IMR-90 (cell line): ENCODE data around the gene TBCD. TPM values are rescaled to one million over a fixed set of nuclear protein-coding genes. Genes with fewer than 3 reads are reported as not detected.
A peak's percentile ranks its signal among the peaks of the same experiment; 100 is the strongest.

Source experiments
- ATAC-seq: fragments of 200-7000 bp; cut with Tn5 transposase; 2 replicates; pipeline ENCODE4 v1.9.1; 2020; ENCODE audit warnings: low read depth, mild to moderate bottlenecking, moderate library complexity
- BruUV-seq: library from RNA; stranded (reverse); fragments of 400-500 nt; replicated peaks from 2 replicates; lab custom pipeline; 2021; lab: Mats Ljungman, UMichigan
- CTCF ChIA-PET: fragments of 300-600 bp; formaldehyde crosslinking; extraction: SDS; loops from one replicate; lab custom pipeline; 2021; ENCODE audit warnings: antibody characterized with exemption; lab: Yijun Ruan, JAX
- POLR2A ChIA-PET: fragments of 300-600 bp; sonication (Branson Sonifier 250); formaldehyde crosslinking; loops from one replicate; lab custom pipeline; 2022; ENCODE audit warnings: antibody characterized with exemption; ENCODE audit not compliant: unreplicated experiment; lab: Charles Lee
- DNase-seq: peaks from one replicate; pipeline ENCODE4 v3.0.0; 2013
- H2AFZ ChIP-seq: replicated peaks from 2 replicates; pipeline ENCODE3; 2013; ENCODE audit warnings: low read length, mild to moderate bottlenecking; ENCODE audit not compliant: poor library complexity
- H2AK5ac ChIP-seq: 2 replicates; pipeline ENCODE4 v1.6.1; 2013; ENCODE audit warnings: low read depth, low read length, inconsistent platforms
- H2AK9ac ChIP-seq: replicated peaks from 2 replicates; pipeline ENCODE3; 2013; ENCODE audit warnings: mild to moderate bottlenecking, low read depth, low read length, moderate library complexity; ENCODE audit not compliant: poor library complexity
- H2BK120ac ChIP-seq: 2 replicates; pipeline ENCODE4 v1.6.1; 2013; ENCODE audit warnings: low read depth, low read length, inconsistent platforms
- H2BK15ac ChIP-seq: 3 replicates; pipeline ENCODE4 v1.6.1; 2013; ENCODE audit warnings: low read depth, low read length, inconsistent platforms
- H2BK20ac ChIP-seq: 2 replicates; pipeline ENCODE4 v1.6.1; 2013; ENCODE audit warnings: low read depth, mild to moderate bottlenecking, inconsistent platforms, low read length, moderate library complexity
- H2BK5ac ChIP-seq: 2 replicates; pipeline ENCODE4 v1.6.1; 2013; ENCODE audit warnings: mild to moderate bottlenecking, low read depth, low read length, inconsistent platforms; ENCODE audit not compliant: poor library complexity, severe bottlenecking
- H3K14ac ChIP-seq: replicated peaks from 2 replicates; pipeline ENCODE4 v1.6.1; 2013; ENCODE audit warnings: low read depth, low read length, inconsistent platforms
- H3K18ac ChIP-seq: 2 replicates; pipeline ENCODE4 v1.6.1; 2013; ENCODE audit warnings: low read depth, low read length, control low read depth
- H3K23ac ChIP-seq: 2 replicates; pipeline ENCODE4 v1.6.1; 2013; ENCODE audit warnings: low read depth, low read length, inconsistent platforms
- H3K27ac ChIP-seq: 2 replicates; pipeline ENCODE4 v1.5.1; 2013; ENCODE audit warnings: mild to moderate bottlenecking, control low read depth, low read length; ENCODE audit not compliant: insufficient read depth
- H3K27me3 ChIP-seq: 2 replicates; pipeline ENCODE4 v1.6.1; 2013; ENCODE audit warnings: low read length; ENCODE audit not compliant: control insufficient read depth, insufficient read depth
- H3K36me3 ChIP-seq: 2 replicates; pipeline ENCODE4 v1.6.1; 2013; ENCODE audit warnings: low read length, mixed read lengths; ENCODE audit not compliant: control insufficient read depth, insufficient read depth
- H3K4ac ChIP-seq: 2 replicates; pipeline ENCODE4 v1.6.1; 2013; ENCODE audit warnings: low read depth, low read length, inconsistent platforms
- H3K4me1 ChIP-seq: 2 replicates; pipeline ENCODE4 v1.6.1; 2013; ENCODE audit warnings: low read length, mixed read lengths; ENCODE audit not compliant: control insufficient read depth, insufficient read depth
- H3K4me2 ChIP-seq: 2 replicates; pipeline ENCODE4 v1.6.1; 2013; ENCODE audit warnings: low read depth, mild to moderate bottlenecking, control low read depth, low read length, moderate library complexity
- H3K4me3 ChIP-seq: 2 replicates; pipeline ENCODE4 v1.5.1; 2013; ENCODE audit warnings: low read depth, mild to moderate bottlenecking, control low read depth, low read length, moderate library complexity; ENCODE audit not compliant: insufficient read depth
- H3K56ac ChIP-seq: 2 replicates; pipeline ENCODE4 v1.6.1; 2013; ENCODE audit warnings: low read length, inconsistent platforms; ENCODE audit not compliant: insufficient read depth; ENCODE audit errors: extremely low read depth
- H3K79me1 ChIP-seq, 2 experiments: 2 replicates each; pipeline ENCODE4 v1.6.1; 2013; ENCODE audit warnings: low read length in 2 of 2, inconsistent platforms in 1 of 2, low read depth in 1 of 2
- H3K9ac ChIP-seq: 2 replicates; pipeline ENCODE4 v1.6.1; 2013; ENCODE audit warnings: low read depth, low read length, control low read depth
- H3K9me1 ChIP-seq: 2 replicates; pipeline ENCODE4 v1.6.1; 2013; ENCODE audit warnings: low read length, inconsistent platforms; ENCODE audit not compliant: insufficient read depth
- H3K9me3 ChIP-seq: 2 replicates; pipeline ENCODE4 v1.6.1; 2013; ENCODE audit warnings: low read length; ENCODE audit not compliant: control insufficient read depth, insufficient read depth
- H4K20me1 ChIP-seq: 2 replicates; pipeline ENCODE4 v1.6.1; 2013; ENCODE audit warnings: low read length, inconsistent platforms; ENCODE audit not compliant: insufficient read depth
- H4K5ac ChIP-seq: 2 replicates; pipeline ENCODE4 v1.6.1; 2013; ENCODE audit warnings: mild to moderate bottlenecking, low read depth, low read length, control low read depth
- H4K8ac ChIP-seq, 2 experiments: 2 replicates each; pipeline ENCODE4 v1.6.1; 2013; ENCODE audit warnings: low read depth in 2 of 2, low read length in 2 of 2, control low read depth in 1 of 2, inconsistent platforms in 1 of 2
- H4K91ac ChIP-seq: 2 replicates; pipeline ENCODE4 v1.6.1; 2013; ENCODE audit warnings: low read depth, low read length, inconsistent platforms; ENCODE audit not compliant: insufficient read depth
- BHLHE40 ChIP-seq: fragments of 150-350 bp; IDR thresholded peaks from 2 replicates; pipeline ENCODE4 v1.6.1; 2016; ENCODE audit warnings: mild to moderate bottlenecking, low read depth, low read length
- CEBPB ChIP-seq: IDR thresholded peaks from 2 replicates; pipeline ENCODE4 v1.6.1; 2012; ENCODE audit warnings: low read depth, low read length, improper control_type of control experiment
- ELK1 ChIP-seq: fragments of 150-350 bp; IDR thresholded peaks from 2 replicates; pipeline ENCODE4 v1.6.1; 2016; ENCODE audit warnings: low read depth, mild to moderate bottlenecking, low read length, moderate library complexity, borderline replicate concordance
- FOS ChIP-seq: fragments of 150-350 bp; IDR thresholded peaks from 2 replicates; pipeline ENCODE4 v1.6.1; 2016; ENCODE audit warnings: low read depth, low read length
- MAZ ChIP-seq: IDR thresholded peaks from 2 replicates; pipeline ENCODE4 v1.6.1; 2012; ENCODE audit warnings: low read depth, mild to moderate bottlenecking, low read length, improper control_type of control experiment, moderate library complexity, borderline replicate concordance
- NFE2L2 ChIP-seq: fragments of 150-350 bp; IDR thresholded peaks from 2 replicates; pipeline ENCODE4 v1.6.1; 2016; ENCODE audit warnings: low read depth, mild to moderate bottlenecking, low read length
- RAD21 ChIP-seq: IDR thresholded peaks from 2 replicates; pipeline ENCODE4 v1.6.1; 2012; ENCODE audit warnings: low read length, improper control_type of control experiment
- SMC3 ChIP-seq: fragments of 150-350 bp; IDR thresholded peaks from 2 replicates; pipeline ENCODE4 v1.6.1; 2016; ENCODE audit warnings: low read depth, mild to moderate bottlenecking, antibody characterized with exemption, low read length, moderate library complexity
- WGBS, 2 experiments: methylation state at CpG; one replicate each; pipeline versions ENCODE4 v1.1.5 to v1.1.7; 2013; ENCODE audit warnings: missing lambda C conversion rate in 2 of 2; ENCODE audit not compliant: insufficient read length in 1 of 2; ENCODE audit errors: extremely low coverage in 2 of 2; 5-methylcytosine and 5-hydroxymethylcytosine counted together
- dilution Hi-C: fragments of 300-500 bp; cut with HindIII; formaldehyde crosslinking; loops from one replicate; pipeline ENCODE4 v1.14.3; 2018; ENCODE audit warnings: low sequenced_read_pairs; ENCODE audit not compliant: unreplicated experiment
- in situ Hi-C: fragments of 300-500 bp; cut with MboI; formaldehyde crosslinking; loops from 3 replicates; pipeline ENCODE4 v1.14.3; 2019; ENCODE audit warnings: low sequenced_read_pairs, inconsistent platforms, mixed read lengths
- intact Hi-C: fragments of 100-400 bp; cut with micrococcal nuclease; formaldehyde crosslinking; loops from 2 replicates; pipeline ENCODE4 v1.10.0; 2022
- polyA plus RNA-seq, 3 experiments: library from polyadenylated mRNA; depleted of rRNA; stranded (reverse); fragments of >200 nt; gene quantifications; 2 replicates each; pipeline ENCODE4 v1.2.3, GENCODE V29; 2012; ENCODE audit warnings: low replicate concordance in 1 of 3
- total RNA-seq: library from RNA; depleted of rRNA; stranded (reverse); fragments of >200 nt; gene quantifications from 2 replicates; pipeline ENCODE4 v1.2.3, GENCODE V29; 2012

The TBCD gene
- total and polyA plus RNA-seq, 2 of the 4 experiments (the other 2 are of a cell fraction), result 21.9 to 54.5 TPM

DNA sequence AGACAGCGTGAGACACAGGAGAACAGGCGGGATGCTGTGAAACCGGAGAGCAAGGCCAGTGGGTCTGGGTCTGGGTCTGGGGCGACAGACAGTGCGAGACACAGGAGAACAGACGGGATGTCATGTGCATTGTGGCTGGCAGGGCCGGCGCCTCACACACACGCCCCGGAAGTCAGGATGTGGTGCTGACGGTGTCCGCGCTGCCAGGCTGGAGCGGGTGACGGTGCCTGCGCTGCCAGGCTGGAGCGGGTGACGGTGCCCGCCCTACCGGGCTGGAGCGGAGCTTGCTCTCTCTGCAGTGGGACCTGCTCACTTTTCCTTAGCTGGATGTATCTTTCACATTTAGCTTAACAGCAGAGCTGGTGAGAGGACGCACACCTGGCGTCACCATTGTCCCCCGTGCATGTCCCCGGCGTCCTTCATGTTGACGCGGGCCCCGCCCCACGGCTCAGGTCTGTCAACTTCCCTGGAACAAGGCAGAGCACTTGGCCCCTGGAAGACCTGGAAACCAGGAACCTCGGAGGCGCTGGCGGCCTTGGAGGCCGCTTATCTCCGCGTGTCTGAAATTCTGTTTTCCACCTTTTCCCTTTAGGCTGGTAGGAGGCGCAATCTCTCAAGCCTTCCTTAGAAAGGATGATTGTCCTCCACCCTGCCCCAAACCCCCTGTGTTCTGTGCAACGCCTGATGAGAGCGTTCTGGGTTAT is 131.0 kb downstream of the TBCD start:
- ChIA-PET CTCF (no interaction called here), POLR2A (no interaction called here)
- no peak for DNase-seq
- 93% methylated on average over 26 of the region's 39 CpGs; no CpG with 5 or more reads in 1 of the 2 experiments for WGBS, 2 experiments
- dilution Hi-C loops (no loop called here), intact Hi-C loops (no loop called here), in situ Hi-C loops (no loop called here)
- no peaks in the 10 kb centered on the region for H3K27me3 ChIP-seq
- no peaks in the 10 kb centered on the region; the same call in 1 of the 2 replicates for H4K20me1 ChIP-seq
- no peak overlapping the region for H3K4me2 ChIP-seq
- no peak overlapping the region for H3K14ac ChIP-seq
- H2BK15ac ChIP-seq, result no peak overlapping the region
- H4K91ac ChIP-seq, result no peak overlapping the region
- H3K9me3 ChIP-seq, result no peaks in the 10 kb centered on the region
- H3K4ac ChIP-seq, result no peak overlapping the region
- H3K4me1 ChIP-seq, result peaks cover 13% of the 10 kb centered on the region
- H3K9me1 ChIP-seq, result peaks cover 13% of the 10 kb centered on the region
- H3K9ac ChIP-seq, result no peak overlapping the region
- no peak overlapping the region for H2BK5ac ChIP-seq
- H2AK9ac ChIP-seq, result no peak overlapping the region
- no peak overlapping the region for H3K56ac ChIP-seq
- no peak for ATAC-seq
- H3K4me3 ChIP-seq, result no peak overlapping the region
- H3K79me1 ChIP-seq, result peaks cover 12 to 55% of the 10 kb centered on the region in 2 experiments; a peak in 2 of 4 replicates
- no peaks in the 10 kb centered on the region; the same call in 1 of the 2 replicates for H3K36me3 ChIP-seq
- H3K23ac ChIP-seq, result no peak overlapping the region
- H4K8ac ChIP-seq, result no peak overlapping the region
- no peak overlapping the region for H2BK20ac ChIP-seq
- BruUV-seq, result no TSS peak
- H3K27ac ChIP-seq, result no peak overlapping the region
- H2AK5ac ChIP-seq, result 0 out of 2 replicates have a peak overlapping the region, but pooled peaks have one; percentile 33
- H2AFZ ChIP-seq, result no peak overlapping the region
- no peak overlapping the region for H3K18ac ChIP-seq
- H2BK120ac ChIP-seq, result no peak overlapping the region
- no peak for TF ChIP-seq FOS
- TF ChIP-seq ELK1, result no peak
- TF ChIP-seq BHLHE40, result no peak
- TF ChIP-seq CEBPB, result no peak
- TF ChIP-seq NFE2L2, result no peak
- no peak for TF ChIP-seq RAD21
- TF ChIP-seq MAZ, result no peak
- no peak for TF ChIP-seq SMC3
- H4K5ac ChIP-seq, result no peak overlapping the region
